ENCODE data around the gene ATP11A.

ATP11A gene

DNA sequence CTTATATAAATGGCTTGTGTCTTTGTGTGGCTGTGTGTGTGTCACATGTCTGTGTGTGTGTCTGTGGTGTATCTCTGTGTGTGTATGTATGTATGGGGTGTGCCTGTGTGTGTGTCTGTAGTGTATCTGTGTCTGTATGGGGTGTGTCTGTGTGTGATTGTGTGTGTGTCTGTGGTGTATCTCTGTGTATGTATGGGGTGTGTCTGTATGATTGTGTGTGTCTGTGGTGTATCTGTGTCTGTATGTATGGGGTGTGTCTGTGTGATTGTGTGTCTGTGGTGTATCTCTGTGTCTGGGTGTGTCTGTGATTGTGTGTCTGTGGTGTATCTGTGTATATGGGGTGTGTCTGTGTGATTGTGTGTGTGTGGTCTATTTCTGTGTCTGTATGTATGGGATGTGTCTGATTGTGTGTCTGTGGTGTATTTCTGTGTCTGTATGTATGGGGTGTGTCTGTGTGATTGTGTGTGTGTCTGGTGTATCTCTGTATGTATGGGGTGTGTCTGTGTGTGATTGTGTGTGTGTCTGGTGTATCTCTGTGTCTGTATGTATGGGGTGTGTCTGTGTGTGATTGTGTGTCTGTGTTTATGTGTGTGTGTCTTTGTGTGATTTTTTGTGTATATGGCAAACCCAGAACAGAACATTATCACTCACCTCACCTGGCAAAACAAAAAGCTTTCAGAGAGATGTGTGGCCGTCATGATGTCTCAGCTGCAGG, 223.0 kb downstream of the ATP11A start:
- TF ChIP-seq CTCF (IDR thresholded peaks at IDR 0.05; ENCODE audit: low read length, missing control alignments), result no peak
- H3K4me3 ChIP-seq (replicated peaks; ENCODE audit: low read depth, low read length), result no peak overlapping the region
- DNase-seq (ENCODE audit: low read depth), result no peak

DNA sequence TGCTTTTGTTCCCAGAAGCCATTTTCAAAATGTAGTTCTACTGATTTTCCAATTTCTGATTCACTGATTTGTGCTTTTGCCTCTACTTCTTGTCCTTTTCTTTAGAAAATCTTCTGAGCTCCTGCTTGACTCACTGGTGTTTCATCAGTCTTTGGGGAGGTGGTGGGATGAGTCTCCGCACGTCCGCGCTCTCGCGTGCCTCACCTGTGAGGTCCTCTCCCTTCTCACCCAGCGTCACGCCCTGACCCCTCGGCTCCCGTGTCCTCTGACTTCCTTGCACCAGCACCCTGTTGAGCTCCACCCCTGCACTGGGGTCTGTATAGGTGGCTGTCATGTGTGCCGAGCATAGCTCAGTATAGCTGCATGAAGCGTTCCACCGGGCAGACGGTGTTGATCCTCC, 226.5 kb downstream of the ATP11A start:
- no peak for DNase-seq (ENCODE audit: low read depth)
- TF ChIP-seq CTCF (IDR thresholded peaks at IDR 0.05; ENCODE audit: low read length, missing control alignments), result no peak
- H3K4me3 ChIP-seq (replicated peaks; ENCODE audit: low read depth, low read length), result no peak overlapping the region

DNA sequence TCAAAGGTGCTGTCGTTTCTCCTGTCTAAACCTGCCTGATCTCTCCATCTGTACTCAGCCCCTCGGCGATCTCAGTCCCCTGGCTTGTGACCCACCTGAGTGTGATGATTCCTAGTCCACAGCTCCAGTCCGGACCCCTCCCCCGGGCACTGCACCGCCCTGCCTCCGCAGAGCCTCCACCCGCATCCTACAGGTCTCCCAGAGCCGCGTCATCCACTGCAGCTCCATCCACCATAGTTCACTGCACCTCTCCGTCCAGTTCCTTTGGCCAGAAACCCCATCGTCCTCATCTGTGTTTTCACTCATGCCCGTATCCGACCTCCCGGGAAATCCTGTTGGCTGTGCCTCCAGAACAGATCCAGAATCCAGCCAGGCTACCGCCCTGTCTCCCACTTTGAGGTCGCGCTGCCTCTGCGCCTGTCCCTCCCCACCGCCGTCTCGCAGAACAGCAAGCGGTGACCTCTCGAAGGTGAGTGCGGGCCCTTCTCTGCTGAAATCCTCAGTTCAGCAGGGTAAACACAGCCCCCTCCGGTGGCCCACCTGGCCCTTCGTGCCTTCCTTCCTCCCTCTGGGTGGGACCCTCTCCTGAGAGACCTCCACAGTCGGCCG, 227.3 kb downstream of the ATP11A start:
- no peak for TF ChIP-seq CTCF (IDR thresholded peaks at IDR 0.05; ENCODE audit: low read length, missing control alignments)
- no peak for DNase-seq (ENCODE audit: low read depth)
- no peak overlapping the region for H3K4me3 ChIP-seq (replicated peaks; ENCODE audit: low read depth, low read length)

DNA sequence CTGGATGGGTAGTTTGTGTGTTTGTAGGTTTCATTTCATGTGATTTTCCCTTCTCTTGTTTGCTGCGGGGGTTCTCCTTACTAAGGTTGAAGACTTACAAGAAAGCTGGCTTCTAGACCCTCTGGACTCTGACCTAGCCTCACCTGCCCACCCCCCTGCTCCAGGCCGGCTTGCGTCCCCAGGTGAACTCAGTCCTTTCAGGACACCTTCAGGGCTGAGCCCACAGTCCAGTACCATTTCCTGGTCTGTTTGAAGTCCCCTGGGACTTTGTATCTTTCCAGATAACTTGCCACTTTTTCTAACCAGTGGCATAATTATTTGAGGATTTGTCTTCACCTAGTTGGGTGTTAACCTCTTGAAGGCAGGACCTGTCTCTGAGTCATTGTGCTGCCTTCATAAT, 227.9 kb downstream of the ATP11A start:
- no peak for DNase-seq (ENCODE audit: low read depth)
- H3K4me3 ChIP-seq (replicated peaks; ENCODE audit: low read depth, low read length), result no peak overlapping the region
- TF ChIP-seq CTCF (IDR thresholded peaks at IDR 0.05; ENCODE audit: low read length, missing control alignments), result no peak

DNA sequence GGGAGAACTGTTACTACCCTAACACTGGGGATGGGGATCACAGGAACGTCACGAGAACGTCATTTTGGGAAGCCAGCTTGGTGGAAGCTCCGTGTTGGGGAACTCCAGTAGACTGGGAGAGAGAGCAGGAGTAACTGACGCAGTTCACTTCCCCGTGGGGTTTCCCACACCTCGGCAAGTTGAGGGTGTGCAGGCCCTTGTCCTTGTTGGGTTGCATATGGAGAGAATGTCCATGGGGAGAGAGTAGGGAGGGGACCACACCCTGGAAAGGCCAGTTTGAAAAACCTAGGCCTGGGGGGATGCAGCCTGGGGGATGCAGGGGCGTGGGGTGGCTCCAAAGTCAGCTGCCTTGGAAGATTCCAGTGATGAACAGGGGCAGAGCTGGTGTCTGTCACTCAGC, 228.4 kb downstream of the ATP11A start:
- DNase-seq (ENCODE audit: low read depth), result no peak
- no peak overlapping the region for H3K4me3 ChIP-seq (replicated peaks; ENCODE audit: low read depth, low read length)
- no peak for TF ChIP-seq CTCF (IDR thresholded peaks at IDR 0.05; ENCODE audit: low read length, missing control alignments)

GRCh38 chr13:112918746-112919145, 228.9 kb downstream of the ATP11A start:
- no peak for DNase-seq (ENCODE audit: low read depth)
- H3K4me3 ChIP-seq (replicated peaks; ENCODE audit: low read depth, low read length), result no peak overlapping the region
- no peak for TF ChIP-seq CTCF (IDR thresholded peaks at IDR 0.05; ENCODE audit: low read length, missing control alignments)

DNA sequence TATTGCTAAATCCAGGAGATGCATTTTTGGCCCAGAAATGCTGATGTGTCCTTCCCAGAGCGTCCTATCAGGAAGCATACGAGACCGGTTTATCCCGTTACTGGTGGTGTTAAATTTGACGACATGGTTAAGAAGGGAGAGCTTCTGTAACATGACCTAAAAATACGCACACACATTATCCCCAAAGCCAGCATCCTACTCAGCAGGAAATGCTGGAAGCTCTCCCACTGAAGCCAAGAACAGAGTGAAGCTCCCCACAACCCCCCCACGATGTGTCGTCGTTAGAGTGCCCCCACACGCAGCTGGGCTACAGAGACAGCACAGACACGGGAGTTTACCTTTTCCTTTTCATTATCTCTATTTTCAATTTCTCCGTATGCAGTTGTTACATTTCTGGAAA, 234.1 kb downstream of the ATP11A start:
- no peak for DNase-seq (ENCODE audit: low read depth)
- no peak for TF ChIP-seq CTCF (IDR thresholded peaks at IDR 0.05; ENCODE audit: low read length, missing control alignments)
- no peak overlapping the region for H3K4me3 ChIP-seq (replicated peaks; ENCODE audit: low read depth, low read length)

All from fibroblast of pulmonary artery (primary cell).